Cortex of kidney (tissue), 1 donor: ENCODE measurements around the gene COMT.
"Not testable (repeated sequence)": the region's sequence is repeated elsewhere in the genome, so short reads cannot be mapped to it uniquely, and the experiment has no call there.

Source experiments
- DNase-seq: peaks from one replicate; lab custom pipeline; 2025; lab: John Stamatoyannopoulos, UW

Gene COMT

DNA sequence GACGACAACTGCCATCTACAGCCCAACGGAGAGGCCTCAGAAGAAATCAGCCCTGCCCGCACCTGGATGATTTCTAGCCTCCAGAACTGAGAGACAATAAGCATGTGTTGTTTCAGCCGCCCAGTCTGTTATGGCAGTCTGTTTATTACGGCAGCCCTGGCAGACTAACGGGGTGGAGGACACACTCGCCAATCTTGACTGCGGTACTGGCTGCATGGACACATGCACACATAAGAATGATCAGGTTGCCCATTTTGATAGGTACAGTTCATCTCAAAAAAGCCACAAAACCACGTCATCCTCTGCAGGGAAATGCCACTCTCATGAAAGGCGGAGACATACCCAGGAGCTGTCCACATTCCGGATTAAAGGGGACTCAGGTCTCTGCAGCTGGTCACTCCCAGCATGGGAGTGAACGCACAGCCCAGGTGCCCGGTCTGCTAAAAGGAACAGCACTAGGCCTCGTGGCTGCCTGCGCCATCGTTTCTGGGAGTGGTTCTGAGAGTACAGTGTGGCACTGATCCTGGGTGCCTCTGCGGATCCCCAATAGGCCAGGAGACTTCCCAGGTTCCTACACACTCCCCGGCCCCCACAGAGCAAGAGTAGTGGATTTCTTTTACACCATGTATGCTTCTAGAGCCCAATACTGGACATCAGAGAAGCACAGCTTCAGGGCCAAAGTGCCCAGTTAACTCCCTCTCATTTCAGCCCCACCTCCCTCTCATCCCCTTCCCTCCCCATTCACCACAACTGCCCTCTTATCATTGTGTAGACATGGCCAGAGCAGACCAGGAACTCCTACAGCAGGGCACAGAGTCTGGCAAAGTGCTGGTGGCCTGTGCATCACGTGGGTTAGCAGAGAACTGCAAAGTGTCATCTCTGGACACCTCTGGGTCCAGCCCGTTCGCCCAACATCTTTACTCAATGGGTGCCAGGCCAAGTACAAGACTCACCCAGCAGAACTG, 11.7 kb upstream of the COMT start:
- DNase-seq, result no peak

DNA sequence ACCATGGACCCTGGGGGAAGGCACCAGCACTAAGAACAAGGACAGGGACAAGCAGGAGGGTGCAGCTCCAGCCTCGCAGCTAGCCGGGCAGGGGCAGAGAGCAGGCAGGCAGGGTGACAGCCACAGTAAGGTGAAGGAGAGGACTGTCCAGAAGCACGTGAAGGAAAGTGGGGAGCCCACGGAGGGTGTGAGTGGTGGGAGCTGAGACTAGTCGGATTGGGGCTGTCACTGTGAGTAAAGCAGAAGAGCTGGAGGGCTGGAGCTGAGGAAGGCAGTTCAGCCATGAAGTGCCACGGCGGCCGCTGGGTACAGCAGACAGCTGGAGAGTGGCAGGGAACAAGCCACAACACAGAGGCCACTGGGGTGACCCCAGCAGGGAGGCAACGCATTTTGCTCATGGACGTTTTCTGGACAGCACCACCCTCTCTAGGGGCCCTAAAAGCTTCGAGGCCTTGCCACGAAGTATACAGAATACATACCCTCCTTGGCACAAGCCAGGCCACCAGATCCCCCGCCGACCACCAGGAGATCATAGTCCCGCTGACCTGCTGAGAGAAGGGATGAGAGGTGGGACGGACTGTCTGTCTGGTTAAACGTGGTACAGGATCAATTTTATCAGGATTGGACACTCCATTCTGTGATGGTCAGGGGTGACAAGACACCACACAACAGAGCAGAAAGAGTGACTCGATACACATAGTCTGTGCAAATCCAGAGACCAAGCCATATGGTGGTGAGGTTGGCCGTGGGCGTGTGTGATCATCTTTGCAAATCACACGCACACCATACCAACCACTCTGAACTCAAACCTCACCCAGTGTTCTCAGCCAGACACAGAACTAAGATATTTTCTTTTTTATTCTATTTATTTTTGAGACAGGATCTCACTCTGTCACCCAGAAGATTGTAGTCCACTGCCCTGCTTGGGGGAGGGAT, 10.8 kb upstream of the COMT start:
- no peak for DNase-seq

DNA sequence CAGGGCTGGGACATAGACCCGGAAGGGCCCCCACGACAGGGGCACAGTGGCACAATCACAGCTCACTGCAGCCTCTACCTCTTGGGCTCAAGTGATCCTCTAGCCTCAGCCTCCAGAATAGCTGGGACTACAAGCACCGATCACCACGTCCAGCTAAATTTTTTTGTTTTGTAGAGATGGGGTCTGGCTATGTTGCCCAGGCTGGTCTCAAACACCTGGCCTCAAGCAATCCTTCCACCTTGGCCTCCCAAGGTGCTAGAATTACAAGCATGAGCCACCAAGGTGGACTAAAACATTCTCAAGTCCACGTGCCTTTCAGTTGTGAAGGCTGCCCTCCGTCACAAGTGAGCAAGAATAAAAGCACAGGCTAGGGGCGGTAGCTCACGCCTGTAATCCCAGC, 10.1 kb upstream of the COMT start:
- no peak for DNase-seq

DNA sequence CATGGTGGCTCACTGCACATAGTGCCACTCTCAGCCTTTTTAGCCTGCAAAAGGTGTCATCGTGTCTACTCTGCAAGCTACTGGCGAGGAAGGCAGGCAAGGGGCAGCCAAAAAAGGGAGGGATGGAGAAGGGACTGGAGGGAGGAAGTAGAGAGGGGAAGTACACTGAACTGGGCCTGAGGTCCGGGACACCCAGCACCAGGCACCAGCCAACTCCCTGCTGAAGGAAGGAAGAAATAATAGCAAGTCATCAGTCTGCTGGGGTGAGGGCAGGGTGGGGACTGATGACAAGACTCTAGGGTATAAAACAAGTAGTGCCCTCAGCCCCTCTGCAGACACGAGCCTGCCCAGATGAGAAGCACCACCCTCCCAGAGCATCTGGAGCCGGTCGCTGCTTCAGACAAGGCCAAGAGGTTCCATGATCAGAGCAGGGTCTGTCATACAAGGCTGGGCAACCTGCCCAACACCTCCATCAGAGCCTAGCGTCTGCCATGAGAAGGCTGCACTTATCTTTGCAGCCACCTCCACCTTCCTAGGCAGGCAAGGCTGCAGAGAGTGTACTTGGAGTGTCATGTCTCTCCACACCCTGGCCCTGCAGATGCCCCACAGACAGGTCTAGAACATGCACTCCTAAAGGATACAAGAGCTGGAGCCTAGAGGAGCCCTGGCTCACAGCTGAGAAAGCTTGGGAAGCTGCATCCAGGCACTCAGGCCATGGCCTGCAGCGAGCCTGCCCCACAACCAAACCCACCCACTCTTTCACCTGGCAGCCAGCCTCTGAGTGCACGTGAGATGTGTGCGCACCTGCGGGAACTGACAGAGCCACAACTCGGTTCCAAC, 9.0 kb upstream of the COMT start:
- DNase-seq, result no peak

DNA sequence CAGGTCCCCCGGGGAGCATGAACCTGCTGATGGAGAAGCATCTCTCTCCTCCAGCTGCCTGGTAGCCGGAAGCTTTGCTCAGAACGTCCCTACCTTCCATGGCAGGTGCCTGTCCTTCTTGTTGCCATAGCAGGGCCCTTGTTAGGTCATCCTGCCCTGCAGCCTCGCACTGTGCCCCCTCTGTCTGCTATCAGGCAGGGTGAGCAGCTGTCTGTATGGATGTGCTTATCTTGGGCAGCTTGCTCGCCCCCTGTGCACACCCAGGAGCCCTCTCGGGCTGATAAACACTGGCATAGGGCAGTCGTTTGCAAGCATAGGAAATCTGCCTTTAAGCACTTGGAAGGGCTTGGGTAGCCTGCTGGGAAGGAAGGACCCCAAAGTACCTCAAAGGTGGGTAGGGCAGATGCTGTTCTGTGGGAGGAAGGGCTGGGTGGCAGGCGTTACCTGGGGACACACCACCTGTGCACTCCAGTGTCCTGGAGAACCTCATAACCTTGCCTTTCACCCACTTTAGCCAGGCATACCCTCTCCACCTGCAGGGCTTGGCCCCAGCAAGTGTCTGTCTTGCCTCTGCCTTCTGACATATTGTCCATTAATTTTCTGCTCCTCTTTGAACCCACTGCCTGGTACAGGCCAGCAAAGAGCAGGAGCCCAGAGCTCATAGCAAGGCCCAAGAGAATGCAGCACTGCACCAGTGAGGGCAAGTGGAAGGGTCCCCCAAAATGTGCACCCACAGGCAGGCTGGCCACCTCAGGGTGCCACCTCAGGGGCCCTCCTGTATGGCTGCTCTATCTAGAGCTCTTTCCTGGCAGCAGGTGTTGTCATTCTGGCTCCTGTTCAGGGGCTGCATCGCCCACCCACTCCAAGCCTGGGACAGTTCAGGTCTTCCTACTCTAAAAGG, 8.0 kb upstream of the COMT start:
- DNase-seq, result no peak

DNA sequence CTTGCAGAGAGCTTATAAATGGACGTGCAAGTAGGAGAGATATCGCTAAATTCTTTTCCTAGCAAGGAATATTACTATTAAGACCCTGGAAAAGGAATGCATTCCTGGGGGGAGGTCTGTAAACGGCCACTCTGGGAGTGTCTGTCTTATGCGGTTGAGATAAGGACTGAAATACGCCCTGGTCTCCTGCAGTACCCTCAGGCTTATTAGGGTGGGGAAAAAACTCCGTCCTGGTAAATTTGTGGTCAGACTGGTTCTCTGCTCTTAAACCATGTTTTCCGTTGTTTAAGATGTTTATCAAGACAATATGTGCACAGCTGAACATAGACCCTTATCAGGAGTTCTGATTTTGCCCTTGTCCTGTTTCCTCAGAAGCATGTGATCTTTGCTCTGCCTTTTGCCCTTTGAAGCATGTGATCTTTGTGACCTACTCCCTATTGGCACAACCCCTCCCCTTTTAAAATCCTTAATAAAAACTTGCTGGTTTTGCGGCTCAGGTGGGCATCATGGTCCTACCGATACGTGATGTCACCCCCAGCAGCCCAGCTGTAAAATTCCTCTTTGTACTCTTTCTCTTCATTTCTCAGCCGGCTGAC, 6.4 kb upstream of the COMT start:
- not testable (repeated sequence) for DNase-seq

DNA sequence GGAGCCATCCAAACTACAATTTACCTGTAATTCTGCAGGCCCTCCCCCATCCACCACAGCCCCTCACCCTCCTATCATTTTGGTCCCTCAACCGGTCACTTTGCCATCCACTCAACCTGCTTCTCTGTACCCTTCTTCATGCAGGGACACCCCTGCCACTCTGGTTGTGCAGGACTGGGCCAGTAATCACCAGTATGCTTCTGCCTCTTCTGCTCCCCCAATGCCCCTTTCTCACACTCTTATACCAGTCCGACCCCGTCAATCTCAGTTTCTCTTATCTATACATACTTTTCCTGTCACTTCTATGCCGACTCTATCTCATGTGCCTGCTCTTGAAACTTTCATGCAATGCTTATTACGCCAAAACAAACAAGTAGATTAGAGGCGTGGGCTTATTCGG, 5.1 kb upstream of the COMT start:
- no peak for DNase-seq

DNA sequence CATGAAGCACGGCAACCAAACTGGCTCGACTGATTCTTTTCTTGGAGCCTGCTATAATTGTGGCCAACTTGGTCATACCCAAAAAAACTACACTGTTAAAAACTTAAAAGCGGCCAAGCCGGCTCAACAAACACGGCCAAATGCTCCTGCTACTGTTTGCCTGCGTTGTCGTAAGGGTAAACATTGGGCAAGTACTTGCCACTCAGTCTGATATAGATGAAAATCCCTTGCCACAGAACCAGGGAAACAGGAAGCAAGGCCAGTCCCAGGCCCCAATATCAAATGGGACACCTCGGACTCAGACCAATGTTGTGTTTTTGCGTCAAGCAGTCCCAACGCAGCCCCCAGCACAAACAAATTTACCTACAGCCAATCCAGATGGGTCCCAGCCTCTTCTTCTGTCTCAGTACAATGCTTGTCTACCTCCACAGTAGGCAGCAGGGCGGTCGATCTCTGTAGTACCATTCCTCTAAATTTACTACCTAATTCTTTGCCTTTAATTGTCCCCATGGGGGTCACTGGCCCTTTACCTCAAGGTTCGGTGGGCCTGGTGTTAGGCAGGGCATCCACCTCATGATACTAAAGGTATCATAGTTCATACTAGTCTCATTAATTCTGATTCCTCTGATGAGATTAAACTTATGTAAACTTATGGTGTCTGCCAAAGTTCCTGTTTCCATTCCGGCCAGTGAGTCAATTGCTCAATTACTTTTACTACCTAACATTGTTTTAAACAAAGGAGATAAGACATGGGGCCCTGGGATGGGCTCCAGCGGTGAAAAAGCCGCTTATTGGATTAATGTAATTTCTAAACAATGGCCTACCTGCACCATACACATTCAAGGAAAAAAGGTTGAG, 3.7 kb upstream of the COMT start:
- no peak for DNase-seq

DNA sequence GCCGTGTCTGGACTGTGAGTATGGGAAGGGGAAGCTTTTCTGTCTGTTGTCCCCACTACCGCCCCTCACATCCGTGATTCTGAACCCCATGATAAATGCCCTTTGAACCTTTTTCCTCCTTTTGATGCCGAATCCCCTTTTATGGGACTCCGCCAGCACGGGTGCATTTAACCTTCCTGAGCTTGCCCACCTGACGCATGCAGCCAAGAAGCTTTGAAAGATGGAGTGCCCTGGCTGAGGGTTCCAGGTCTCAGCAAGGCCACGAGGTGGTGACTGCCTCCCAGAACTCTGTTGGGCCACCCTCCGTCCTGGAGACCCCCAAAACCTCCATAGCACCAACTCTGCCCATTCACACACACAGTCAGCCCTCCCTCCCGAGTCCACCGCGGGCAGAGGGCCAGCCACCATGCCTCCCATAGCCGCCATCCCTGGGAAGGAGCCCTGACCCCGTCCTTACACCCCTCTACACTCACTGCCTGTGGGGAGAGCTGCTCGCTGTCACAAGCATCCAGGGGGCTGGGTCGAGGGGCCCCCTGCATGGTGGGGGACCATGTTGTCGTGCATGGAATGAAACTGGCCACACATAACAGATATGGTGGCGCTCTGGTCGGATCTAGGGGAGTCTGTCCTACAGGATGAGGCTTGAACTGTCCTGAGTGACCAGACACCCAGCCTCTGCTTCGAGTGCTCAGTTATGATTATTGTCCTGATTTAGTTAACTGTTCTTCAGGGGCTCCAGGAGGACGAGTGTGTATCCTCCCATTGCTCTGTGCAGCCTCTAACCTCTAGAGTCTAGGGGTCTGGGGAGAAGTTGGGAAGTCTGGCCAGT, 822 bp upstream of the COMT start:
- DNase-seq, result no peak

DNA sequence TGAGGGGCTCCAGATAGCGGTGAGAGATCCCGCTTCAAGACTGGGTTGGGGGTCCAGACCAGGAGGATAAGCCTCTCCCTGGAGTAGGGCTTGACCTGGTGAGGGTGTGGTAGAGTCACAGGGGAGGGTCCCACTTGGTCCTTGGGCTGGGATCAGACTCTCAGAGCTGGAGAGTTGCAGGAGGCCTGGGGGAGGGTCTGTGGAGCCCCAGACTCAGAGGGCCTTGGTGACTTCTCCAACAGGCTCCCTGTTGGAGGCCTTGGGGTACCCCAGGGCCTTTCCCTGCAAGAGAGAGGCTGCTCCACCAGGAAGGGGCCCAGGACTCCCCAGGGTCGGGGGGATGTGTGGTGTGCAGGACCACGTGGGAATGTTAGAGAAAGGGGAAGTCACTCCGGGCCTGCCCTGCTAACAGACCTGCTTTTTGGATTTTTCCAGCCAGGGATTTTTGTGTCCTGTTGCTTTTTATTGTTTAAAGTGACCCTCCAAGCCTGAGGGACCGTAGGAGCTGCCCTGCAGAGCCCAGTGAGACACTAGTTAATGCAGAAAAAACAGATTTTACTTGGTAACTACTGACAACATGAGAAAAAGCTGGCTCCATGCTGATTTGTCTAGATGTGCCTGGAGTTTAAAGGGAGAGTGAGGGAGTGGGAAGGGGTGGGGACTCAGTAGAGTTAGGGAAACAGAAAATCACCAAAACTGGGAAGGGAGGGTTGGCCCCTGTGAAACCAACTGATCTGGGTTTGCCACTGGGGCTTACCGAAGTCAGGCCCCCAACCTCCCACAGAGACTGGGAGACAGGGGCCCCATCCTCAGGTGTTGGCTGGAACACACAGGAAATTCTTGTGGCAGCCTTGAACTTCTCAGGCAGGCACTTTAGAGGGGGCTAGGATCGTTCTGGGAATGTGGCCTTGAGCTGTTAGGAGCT, 847 bp downstream of the COMT start:
- no peak for DNase-seq

DNA sequence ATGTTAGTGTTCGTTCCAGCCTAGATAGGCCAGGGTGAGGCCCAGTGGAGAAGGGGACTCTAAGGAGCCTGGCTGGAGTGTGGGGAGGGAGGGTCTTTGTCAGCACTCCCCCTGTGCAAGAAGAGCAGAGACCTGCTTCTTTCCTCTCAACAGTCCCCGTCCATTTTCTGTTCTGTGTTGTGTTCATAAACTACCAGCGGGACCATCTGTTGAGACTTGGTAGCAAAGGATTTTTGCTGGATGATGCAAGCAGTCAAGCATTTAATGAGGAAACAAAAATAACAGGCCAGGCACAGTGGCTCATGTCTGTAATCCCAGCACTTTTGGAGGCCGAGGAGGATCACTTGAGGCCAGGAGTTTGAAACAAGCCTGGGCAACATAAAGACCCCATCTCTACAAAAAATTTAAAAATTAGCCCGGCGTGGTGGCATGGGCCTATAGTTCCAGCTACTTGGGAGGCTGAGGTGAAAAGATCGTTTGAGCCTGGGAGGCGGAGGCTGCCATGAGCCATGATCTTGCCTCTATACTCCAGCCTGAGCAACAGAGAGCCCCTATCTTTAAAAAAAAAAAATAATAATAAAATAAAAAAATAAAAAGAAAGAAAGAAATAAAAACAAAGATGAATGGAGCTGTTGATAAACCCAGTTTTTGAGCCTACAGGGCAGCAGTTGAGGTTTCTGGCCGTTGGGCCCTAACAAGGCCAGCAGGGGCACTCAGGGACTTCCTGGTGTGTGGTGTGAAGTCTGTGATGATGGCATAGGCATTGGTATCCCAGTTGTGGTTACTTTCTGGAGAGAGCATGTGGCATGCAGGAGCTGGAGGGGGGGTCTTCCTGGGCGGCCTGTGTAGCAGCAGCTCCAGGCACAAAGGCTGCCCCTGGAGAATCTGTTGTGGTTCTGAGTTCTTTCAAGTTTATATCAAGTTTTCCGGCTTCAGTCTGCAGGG, 1.8 kb downstream of the COMT start:
- DNase-seq, result no peak

DNA sequence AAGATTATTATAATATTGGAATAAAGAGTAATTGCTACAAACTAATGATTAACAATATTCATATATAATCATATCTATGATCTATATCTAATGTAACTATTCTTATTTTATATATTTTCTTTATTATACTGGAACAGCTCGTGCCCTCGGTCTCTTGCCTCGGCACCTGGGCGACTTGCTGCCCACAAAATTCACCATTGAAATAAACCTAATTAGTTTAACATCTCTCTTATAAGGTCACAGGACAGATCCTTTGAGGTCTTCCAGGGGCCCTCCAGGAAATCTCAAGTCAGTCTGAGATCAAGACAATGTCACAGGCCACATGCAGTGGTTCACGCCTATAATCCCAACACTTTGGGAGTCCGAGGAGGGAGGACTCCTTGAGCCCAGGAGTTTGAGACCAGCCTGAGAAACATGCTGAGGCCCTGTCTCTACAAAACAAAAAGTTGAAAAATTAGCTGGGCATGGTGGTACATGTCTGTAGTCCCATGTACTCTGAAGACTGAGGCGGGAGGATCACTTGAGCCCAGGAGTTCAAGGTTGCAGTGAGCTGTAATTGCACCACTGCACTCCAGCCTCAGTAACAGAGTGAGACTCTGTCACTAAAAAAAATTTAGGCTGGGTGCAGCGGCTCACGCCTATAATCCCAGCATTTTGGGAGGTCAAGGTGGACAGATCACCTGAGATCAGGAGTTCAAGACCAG, 6.6 kb downstream of the COMT start:
- no peak for DNase-seq

DNA sequence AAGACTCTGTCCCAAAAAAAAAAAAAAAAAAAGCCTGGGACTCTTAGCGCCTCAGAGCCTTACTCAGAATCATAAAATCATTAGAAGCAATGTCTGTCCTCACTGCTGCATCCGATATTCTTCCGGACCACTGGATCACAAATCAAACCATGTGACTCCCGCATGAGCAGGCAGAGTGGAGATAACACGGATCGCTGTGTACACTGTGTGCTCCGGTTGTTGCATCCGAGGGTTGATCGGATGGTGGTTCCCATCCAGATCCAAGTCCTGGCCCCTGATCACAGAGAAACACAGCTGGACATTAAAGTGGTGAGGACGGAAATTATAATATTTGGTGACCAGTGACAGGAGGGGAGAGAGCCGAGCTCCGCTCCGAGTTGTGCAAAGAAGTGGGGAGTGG, 9.8 kb downstream of the COMT start:
- DNase-seq, result no peak

DNA sequence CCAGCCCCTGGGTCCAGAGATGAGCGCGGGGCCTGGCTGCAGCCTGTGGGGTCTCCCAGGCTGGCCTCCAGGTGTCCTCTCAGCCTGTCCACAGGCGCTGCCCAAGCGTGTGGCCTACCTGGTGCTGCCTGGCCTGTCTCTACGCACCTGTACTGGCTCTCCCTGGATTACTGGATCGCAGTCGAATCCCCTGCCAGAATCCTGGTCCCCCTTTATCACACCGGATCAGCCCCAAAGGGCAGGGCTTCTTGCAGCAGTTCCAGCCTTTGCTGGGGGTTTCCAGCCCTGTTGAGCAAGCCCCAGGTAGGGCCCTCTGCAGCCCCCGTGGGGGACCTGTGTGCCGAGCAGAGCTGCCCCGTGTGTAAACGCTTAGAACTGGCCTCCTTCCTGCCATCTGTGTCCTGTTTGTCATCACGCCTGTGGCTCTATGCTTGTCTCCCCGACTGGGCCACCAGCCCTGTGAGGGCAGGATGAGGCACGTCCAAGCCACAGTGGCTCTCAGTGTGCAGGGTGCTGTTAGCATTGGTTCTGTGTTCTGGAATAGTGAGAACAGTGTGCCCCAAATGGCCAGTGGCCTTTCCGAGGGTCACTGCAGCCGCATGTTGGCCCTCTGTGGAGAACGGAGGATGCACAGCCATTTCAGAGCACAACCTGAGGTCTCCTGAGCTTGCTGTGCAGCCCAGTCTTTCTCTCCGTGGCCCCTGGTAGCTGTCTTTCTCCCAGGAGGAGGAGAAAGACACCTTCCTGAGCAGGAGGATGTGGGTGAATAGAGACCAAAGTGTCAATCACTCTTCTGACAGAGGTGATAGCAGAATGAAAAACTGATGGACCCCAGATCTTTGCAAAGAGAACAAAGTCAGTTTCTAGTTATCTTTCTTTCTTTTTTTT, 13.9 kb downstream of the COMT start:
- DNase-seq, result no peak

DNA sequence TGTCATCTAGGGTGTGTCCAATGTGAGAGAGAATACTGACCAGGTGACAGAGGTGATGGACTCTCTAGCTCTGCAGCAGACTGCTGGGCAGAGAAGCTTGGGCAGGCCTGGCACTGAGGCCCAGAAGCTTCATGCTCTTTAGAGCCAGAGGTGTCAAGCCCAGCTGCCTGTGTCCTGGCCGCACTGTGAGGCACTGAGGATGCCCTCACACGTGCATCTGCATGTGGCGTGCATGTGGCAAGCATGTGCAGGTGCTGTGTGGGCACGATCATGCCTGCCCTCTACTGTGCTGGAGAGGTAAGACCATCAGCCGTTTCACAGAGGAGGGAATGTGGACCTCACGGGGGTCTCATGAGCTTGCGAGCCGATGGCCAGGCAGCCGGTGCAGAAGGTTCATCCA, 15.9 kb downstream of the COMT start:
- no peak for DNase-seq
